ENCODE measurements around the gene NANS.
"Not testable (repeated sequence)": the region's sequence is repeated elsewhere in the genome, so short reads cannot be mapped to it uniquely, and the experiment has no call there.

Gene NANS, protein sequence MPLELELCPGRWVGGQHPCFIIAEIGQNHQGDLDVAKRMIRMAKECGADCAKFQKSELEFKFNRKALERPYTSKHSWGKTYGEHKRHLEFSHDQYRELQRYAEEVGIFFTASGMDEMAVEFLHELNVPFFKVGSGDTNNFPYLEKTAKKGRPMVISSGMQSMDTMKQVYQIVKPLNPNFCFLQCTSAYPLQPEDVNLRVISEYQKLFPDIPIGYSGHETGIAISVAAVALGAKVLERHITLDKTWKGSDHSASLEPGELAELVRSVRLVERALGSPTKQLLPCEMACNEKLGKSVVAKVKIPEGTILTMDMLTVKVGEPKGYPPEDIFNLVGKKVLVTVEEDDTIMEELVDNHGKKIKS

DNA sequence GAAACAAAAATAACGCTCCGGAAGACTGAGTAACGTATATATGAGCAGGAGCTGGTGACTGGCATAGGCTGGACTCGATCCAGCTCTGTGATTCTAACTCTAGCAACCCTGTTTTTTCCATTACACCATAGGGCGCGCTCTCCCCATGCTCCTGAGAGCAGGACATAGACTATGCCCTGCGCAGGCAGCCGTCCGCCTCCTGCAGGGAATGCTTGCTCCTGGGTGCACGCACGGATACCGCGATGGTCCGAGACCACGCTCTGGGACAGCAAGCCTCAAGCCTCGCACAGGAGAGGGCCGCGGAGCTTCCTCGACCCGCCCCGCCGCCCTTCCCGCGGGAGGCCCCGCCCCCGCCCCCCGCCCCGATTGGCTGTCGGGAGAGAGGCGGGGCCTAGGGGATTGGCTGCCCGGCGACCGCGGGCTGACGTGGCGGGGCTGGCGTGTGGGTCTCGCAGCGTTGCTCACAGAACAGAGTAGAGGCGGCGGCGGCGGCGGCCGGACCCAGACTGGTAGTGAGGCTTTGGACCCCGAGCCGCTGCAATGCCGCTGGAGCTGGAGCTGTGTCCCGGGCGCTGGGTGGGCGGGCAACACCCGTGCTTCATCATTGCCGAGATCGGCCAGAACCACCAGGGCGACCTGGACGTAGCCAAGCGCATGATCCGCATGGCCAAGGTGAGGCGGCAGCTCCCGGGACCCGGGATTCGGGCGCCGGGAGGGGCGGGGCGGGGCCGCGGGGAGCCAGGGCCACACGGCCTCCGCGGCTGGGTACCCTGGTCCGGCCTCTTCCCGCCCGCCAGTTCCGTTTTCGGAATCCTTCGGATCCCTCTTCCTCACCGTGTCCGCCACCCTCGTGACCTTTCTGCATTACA lies at the start of gene NANS:
Gene NANS (plus strand): TSS at position 464 of the 869 bp plus-strand sequence. CDS start 77 bp downstream, at position 541.
- peak; percentile 89 for DNase-seq

DNA sequence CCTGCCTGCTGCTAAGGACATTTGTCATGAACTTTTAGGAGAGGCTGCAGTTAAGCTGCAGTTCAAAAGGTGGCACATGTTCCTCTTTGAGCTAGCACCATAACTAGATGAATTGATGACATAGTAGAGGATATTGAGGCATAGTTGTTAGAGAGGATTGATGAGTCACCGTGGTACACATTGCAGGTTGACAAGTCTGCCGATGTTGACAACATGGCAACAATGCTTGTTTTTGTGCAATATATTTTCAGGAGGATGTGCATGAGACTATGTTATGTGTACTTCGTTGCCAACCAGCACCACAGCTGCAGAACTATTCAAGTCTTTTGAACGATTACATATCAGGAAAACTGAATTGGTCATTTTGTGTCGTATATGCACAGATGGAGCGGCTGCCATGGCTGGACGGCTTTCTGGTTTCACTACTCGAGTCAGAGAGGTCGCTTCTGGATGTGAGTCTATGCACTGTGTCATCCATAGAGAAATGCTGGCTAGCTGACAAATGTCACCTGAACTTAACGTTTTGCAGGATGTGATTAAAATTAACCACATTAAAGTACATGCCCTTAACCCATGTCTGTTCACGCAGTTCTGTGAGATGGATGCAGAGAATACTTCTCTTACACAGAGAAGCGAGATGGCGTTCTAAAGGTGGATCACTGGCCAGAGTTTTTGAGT lies 49.1 kb upstream of the NANS start:
- DNase-seq: no peak

DNA sequence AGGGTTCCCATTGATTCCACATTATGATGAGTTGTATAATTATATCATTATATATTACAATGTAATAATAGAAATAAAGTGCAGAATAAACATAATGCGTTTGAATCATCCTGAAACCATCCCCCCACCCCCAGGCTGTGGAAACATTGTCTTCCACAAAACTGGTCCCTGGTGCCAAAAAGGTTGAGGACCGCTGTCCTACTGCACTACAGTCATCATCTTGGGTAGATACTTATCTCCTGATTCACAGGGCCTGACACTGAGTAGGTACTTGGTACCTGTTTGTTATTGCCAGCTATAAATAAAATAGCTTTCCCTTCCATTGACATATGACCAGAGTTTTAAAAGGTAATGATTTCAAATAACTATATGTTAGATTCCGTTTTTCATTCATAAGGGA lies 47.8 kb upstream of the NANS start:
- no peak for DNase-seq

DNA sequence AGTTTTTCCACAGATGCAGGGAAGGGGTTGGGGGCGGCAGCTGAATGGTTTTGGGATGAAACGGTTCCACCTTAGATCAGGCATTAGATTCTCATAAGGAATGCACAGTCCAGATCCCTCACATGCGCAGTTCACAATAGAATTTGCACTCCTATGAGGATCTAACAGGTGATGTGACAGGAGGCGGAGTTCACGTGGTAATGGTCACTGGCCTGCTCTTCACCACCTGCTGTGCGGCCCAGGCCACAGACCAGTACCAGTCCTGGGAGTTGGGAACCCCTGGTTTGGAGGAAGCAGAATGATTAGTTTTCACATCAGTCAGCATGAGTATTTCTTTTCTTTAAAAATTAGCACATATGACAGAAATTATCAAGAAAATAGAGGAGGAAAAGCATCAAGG lies 47.1 kb upstream of the NANS start:
- DNase-seq: no peak

DNA sequence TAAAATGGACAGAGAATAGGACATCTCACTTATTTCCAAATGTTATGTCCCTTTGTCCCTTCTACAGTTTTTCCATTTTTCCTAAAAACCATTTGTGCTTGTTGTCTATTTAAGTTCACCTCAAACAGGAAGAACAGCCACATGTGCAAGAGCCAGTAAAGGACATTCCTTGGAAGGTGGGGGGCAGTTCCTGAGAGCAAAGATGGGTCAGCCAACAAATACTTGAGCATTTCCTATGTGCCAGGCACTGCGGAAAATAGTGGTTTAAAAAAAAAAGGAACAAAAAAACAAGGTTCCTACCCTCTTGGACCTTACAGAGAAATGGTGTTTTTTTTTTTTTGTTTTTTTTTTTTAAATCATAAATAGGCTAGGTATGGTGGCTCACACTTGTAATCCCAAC lies 46.6 kb upstream of the NANS start:
- no peak for DNase-seq

DNA sequence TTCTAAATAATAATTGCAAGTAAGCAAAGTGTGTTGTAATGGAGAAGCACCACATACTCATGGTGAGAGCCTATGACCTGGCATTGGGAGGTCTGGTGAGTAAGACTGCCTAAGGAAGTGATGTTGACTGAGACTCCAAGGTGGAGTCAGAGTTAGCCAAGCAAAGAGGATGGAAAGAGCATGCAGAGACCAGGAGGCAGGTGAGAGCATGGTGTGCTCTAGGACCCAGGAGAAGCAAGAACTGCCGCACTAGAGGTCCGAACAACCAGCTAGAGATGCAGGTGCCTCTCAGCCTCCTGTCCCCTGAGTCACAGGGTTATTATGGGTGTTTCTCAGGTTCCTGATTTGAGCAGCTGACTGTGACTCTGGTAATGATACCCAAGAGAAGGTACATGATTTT lies 46.1 kb upstream of the NANS start:
- no peak for DNase-seq

DNA sequence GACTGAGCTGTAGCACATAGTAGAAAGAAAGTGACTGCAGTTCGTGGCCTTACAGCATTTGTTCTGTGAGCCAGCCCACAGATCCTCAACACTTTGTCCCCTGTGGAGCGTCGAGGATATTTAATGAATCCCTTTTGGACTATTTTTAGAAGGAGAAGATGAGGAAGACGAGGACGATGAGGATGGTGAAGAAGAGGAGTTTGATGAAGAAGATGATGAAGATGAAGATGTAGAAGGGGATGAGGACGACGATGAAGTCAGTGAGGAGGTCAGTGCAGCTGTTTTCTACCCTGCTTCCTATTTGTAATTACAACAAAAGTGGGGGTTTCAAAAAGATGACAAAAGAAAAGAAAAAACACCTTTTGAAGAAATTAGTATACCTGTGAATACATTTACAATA lies 45.4 kb upstream of the NANS start:
- no peak for DNase-seq

DNA sequence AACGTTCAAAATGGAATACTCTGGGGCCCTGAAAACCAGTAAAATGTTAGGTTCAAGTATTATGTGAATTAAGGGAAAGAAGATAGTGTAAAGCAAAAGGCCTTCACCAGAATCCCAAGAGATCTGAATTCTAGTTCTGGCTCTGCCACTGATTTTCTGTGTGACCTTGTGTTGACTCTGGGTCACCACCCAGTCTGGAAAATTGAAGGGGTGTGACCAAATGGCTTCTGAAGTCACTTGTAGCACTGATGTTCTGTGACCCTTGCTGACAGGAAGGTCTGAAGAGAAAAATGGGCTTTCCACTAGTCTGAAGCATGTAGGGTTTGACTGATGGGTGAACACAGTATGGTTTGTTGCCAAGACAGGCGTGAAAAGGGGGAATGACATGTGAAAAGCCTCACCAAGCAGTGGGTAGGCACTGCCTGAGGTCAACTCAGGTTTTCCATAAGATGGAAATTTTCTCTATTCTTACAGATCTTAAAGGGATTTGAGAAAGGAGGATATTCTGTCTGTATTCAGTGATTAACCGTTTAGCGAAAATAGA lies 40.3 kb upstream of the NANS start:
- peak; percentile 17 for DNase-seq

DNA sequence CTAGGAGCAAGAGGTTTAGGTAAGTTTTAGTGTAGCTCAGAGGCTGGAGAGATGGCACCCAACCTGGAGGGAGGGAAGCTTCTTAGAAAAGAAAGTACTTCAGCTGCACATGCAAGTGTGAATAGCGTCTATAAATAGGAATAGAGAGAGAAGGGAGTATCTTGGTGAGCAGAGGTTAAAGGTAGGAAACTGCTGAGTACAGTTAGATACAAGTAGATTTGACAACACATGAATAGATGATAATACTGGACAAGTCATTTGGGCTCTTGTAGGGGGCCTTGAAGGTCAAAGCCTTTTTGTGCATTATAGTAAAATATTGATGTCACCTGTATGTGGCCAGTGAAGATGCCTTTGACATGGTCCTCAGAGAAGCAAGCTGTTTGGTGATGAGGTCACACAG lies 39.2 kb upstream of the NANS start:
- DNase-seq: no peak

DNA sequence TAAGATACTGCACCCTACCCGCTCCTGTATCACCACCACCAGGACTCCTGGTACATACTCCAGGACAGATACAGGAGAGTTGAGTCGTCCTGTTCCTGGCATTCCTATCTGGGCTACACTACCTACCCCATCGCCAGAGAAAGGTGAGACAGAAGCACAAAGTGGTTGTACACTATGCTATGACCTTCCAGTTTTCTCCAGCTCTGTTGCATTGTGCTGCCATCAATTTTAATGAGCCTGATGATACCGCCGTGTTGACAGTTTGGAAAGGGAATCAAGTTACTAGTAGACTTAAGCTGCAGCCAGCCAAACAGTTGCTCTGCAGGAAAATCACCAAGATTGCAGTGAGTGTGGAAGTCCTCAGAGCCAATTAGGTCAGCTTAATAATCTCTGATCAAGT lies 38.2 kb upstream of the NANS start:
- no peak for DNase-seq

DNA sequence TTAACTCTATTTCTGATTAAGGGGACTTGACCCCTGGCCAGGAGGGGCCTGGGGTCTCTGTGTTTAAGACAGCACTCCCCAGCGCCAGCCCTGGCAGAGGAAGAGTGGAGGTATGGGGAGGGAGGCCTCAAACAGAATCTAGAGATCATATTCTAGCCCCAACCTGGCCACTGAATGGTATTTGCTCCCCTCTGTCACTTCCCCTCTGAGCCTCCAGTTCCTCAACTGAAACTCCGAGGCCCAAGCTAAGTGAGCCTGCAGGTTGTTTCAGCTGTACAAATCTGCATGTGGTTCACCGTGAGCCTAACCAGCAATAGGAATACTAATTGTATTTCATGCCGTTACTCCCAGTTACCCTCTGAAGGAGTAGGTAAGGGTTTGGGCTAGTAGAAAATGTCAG lies 37.4 kb upstream of the NANS start:
- no peak for DNase-seq

DNA sequence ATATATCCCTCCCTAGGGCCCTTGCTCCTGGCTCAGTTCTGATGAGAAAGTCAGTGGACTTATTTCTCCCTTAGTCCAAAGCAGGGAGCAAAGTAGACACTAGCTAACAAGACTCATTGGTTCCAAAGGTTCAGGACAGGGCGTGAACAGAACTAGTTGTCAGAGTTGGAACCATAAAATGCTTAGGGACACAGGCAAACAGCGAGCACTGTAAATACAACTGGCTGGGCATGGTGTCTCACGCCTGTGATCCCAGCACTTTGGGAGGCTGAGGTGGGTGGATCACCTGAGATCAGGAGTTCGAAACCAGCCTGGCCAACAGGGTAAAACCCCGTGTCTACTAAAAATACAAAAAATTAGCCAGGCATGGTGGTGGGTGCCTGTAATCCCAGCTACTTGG lies 36.7 kb upstream of the NANS start:
- not testable (repeated sequence) for DNase-seq

DNA sequence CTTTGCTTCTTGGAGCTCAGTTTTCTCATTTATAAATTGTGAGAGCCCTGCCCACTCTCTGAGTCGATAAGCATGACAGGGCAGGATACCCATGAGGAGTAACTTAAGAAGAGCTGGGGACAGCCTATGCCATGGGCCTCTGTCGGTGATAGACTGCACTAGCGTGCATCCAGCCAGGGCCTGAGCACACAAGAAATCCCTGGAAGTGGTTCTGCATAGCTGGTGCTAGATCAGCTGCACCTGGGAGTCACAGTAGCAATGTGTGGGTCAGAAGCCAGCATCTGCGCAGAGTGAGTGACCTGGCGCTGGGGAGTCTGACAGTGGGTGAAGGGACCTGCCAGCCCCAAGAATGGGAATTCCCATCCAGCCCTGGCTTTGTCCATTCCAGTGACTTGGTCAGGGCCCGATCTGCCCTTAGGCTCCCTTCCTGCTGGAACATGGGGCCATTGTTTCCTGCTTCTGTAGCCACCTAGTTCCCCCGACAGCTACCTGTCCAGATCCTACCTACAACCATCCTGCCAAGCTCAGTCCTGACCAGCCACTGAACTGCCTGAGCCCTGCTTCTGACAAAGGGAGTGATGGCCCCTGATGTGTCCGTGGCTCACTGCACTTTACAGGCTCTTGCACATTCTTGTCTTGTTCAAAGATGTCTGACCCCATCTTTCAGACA lies 35.9 kb upstream of the NANS start:
- no peak for DNase-seq

DNA sequence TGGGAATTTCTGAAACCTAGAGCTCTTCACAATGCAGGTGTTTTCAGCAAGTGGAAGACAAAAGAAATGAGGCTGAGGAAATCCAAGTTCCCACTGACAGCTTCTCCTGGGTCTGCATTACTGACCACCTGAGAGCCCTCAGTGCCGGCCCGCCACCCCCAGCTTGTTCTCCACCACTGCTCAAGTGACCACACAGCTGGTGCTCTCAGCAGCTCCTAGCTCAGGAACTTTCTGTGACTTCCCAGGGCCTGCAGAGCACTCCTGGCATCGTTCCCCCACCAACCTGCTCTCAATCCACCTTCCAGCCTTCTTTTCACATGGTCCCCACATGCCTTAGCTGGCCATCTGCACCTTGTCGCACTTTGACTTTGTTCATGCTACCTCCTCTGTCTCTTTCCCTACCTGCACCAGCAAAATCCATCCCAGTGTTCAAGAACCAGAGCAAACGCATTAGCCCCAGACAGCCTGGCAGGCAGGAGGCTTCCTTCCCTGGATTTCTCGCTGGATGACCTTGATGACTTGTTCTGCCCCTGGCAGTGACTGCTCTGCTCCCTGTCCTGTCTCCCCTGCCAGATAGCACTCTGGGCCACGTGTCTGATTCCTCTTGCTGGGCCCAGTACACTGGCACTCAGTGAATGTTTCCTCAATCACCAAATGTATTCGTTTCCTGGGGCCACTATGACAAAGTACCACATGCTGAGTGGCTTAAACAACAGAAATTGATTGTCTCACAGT lies 35.1 kb upstream of the NANS start:
- no peak for DNase-seq

DNA sequence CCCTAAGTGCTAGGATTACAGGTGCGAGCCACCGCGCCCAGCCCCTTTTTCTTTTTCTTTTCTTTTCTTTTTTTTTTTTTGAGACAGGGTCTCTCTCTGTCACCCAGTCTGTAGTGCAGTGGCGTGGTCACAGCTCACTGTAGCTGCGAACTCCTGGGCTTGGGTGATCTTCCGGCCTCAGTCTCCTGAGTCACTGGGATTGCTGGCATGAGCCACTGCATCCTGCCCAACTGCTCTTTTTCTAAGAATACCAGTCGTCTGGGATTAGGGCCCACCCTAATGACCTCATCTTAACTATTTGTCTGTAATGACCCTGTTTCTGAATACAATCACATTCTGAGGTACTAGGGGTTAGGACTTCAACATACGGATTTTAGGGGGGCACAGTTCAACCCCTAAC lies 34.1 kb upstream of the NANS start:
- no peak for DNase-seq

DNA sequence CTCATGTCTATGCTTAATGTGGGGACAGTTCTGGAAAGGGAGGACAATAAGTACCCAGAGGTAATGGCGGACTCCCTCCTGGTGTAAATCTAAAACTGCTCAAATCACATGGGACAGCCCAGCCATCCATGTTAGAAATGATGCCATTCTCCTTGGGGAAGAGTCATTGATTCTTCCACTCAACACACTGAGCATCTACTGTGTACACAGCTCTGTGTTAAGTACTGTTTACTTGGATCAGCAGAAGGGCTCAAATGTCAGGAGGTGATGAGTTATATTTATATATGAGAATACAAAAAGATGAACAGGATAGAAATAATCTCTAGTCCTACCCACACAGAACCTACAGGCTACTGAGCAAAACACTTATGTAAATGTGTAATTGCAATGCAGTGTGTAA lies 31.8 kb upstream of the NANS start:
- no peak for DNase-seq

DNA sequence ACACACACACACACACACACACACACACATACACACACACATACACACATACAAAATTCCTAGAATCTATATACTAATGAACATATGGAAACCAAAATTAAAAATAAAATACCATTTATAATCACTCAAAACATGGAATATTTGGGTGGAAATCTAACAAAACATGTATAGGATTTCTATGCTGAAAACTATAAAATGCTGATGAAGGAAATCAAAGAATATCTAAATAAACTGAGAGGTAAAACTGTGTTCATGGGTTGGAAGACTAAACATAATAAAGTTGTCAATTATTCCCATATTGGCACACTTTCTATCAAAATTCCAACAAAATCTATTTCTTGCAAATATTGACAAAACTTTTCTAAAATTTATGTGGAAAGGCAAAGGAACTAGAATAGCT lies 25.4 kb upstream of the NANS start:
- DNase-seq: no peak

DNA sequence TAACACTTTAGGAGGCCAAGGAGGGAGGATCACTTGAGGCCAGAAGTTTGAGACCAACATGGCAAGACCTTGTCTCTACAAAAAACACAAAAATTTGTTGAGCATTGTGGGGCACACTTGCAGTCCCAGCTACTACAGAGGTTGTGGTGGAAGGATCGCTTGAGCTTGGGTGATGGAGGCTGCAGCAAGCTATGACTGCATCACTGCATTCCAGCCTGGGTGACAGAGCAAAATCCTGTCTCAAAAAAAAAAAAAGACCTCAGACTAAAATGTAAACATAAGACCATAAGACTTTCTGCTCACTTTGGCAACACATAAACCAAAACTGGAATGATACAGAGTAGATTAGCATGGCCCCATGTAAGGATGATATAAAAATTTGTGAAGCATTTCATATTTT lies 24.6 kb upstream of the NANS start:
- DNase-seq: no peak

DNA sequence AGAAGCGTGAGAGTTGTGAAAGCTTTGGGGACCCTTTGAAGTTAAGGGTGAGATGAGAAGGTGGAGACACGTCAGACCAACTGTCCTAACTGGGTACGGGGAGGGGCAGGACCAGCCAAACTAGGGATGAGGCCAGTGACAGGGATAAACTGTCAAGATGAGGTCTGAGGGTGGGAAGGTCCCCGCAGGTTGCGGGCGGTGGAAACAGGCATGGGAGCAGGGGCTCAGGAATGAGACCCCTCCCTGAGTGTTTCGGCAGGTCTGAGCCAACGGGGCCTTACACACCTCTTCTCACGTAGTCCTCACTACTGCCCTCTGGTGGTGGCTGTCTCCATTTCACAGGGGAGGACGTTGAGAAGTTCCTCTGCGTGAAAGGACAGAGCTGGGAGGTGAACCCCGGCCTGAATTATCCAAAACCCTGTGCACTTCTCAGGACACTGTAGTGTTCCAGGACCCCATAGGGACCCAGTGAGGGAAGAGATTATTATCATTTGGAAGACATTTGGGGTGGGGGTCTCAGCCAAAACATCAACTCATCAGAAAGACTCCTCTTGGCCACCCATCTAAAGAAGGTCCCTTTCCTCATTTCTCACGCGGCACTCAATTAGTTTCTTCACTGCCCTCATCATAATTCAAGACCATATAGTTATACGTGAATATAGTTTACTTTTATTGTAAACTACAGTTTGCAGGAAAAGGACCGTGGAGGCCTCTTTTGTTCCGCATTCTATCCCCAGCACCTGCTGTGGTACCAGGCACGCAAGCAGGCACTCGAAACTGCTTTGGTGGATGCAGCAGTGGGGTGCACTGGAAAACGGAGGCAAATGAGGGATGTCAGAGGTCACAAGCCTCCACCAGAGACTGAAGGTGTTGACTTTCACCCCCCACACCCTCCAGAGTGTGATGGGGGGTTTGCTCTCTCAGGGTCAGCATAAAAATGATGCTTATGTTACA lies 21.7 kb upstream of the NANS start:
- peak; percentile 77 for DNase-seq

DNA sequence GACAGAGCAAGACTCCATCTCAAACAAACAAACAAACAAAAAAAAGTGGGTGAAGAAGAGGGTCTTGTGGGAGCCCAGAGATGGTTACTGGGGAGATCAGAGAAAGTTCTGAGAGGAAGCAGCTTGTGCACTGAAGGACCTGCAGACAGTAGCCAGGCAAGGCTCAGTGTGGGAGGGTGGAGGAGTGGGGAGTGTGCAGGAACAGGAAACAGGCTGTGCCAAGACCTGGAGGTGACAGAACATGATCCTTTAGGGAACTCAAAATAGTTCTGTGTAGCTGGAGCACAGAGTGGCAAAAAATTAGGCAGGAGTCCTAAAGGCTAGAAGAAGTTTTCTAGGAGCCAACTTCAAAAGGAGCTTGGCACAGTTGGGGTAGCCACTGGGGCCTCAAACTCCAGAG lies 19.2 kb upstream of the NANS start:
- no peak for DNase-seq

DNA sequence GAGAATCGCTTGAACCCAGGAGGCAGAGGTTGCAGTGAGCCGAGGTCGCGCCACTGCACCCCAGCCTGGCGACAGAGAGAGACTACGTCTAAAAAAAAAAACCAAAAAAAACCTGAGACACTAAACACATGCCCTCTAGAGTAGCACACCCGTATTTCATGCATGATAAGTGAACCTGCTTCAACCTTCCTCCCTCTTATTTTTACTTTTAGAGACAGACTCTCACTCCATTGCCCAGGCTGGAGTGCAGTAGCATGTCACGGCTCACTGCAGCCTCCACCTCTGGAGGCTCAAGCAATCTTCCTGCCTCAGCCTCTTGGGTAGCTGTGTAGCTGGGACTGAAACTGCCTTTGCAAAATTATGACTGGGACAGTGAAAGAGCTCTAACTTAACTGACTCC lies 17.6 kb upstream of the NANS start:
- DNase-seq: no peak
